ENCODE data around the gene CERK. TPM values are rescaled to one million over a fixed set of nuclear protein-coding genes. Genes with fewer than 3 reads are reported as not detected.

Gene CERK
- polyA plus RNA-seq, 6 donors from 2014 or later, result 7.6 to 31.2 (median 19.2) TPM

GRCh38 chr22:46661221-46661851, 76.7 kb downstream of the CERK start:
- H3K27me3 Mint-ChIP-seq, result no peaks in the 10 kb centered on the region
- H3K4me1 Mint-ChIP-seq, result peaks cover 6 to 11% (median 9%) of the 10 kb centered on the region in 3 donors
- no peak overlapping the region for H3K4me3 Mint-ChIP-seq
- ATAC-seq (ENCODE audit: low read depth in 2 of 2) (no peak), DNase-seq (no peak)
- H3K27ac Mint-ChIP-seq, result peak overlapping the region in 1 of 6 donors; percentile 24
- peaks cover 0 to 8% of the 10 kb centered on the region in 2 donors for H3K36me3 Mint-ChIP-seq
- H3K9me3 Mint-ChIP-seq, result no peaks in the 10 kb centered on the region

DNA sequence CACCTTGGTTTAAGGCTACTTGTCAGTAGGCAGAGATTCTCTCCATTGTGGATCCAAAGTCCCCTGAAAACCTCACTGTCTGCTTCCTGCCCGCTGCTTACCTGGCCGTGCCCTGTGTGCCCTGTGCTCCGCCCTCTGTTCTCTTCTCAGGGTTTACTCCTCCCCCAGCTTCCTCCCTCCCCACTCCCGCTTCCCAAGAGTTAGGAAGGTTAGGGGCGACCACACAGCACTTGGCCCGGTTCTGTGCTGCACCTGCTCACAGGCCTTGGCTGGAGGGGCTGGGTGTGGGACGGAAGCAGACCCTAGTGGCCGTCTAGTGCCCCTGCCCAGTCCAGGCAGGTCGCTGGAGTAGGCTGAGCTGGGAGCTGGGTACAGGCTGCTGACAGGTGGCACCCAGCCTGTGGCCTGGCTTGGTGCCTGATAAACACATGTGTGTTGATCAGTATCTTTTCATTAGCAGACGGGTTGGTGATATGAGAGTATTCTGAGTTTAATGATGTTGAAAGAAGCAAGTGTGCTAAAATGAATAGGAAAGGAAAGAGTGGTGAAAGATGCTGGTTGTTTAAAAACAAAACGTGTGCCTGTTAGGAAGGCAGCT, 77.3 kb downstream of the CERK start:
- Mint-ChIP-seq H3K36me3 (peaks cover 0 to 8% of the 10 kb centered on the region in 2 donors), H3K9me3 (no peaks in the 10 kb centered on the region), H3K27me3 (no peaks in the 10 kb centered on the region), H3K27ac (peak overlapping the region in 2 of 6 donors; percentile 24 to 66), H3K4me3 (peak overlapping the region in 1 of 8 donors; percentile 57), H3K4me1 (peaks cover 6 to 11% (median 9%) of the 10 kb centered on the region in 3 donors)
- ATAC-seq (ENCODE audit: low read depth in 2 of 2) (no peak), DNase-seq (no peak)

GRCh38 chr22:46659791-46660186, 78.3 kb downstream of the CERK start:
- no peaks in the 10 kb centered on the region for H3K9me3 Mint-ChIP-seq
- H3K27me3 Mint-ChIP-seq, result no peaks in the 10 kb centered on the region
- ATAC-seq (ENCODE audit: low read depth in 2 of 2) (no peak), DNase-seq (no peak)
- H3K4me1 Mint-ChIP-seq, result peaks cover 6 to 13% (median 12%) of the 10 kb centered on the region in 3 donors
- H3K27ac Mint-ChIP-seq, result no peak overlapping the region
- H3K36me3 Mint-ChIP-seq, result peaks cover 0 to 8% of the 10 kb centered on the region in 2 donors
- H3K4me3 Mint-ChIP-seq, result no peak overlapping the region

DNA sequence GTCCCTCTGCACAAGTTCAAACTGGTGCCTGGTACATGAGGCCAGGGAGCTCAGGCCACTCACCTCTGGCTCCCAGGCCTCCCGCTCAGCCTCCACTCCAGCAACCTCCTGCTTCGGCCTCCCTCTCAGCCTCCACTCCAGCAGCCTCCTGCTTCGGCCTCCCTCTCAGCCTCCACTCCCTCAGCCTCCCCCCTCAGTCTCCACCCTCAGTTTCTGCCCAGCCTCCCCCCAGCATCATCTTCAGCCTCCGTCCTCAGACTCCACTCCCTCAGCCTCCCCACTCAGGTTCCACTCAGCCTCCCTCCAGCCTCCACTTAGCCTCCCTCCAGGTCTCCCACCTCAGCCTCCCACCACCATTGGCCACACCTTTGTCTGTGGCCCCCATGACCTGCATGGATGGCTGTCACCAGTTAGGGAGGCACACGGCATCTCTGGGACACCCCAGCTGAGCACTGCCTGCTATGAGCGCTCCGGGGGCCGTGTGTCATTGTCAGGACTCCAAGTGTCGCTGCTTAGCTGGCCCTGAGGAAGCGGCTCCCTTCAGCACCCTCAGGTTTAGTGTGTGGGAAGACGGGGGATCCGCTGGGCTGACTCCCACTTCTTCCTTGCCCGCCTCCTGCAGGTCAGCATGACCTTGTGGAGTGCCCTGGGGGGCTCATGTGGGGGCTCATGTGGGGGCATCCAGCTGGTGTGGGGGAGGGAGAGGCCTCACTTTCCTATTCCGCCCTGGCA, 78.8 kb downstream of the CERK start:
- Mint-ChIP-seq H3K9me3 (no peaks in the 10 kb centered on the region), H3K4me1 (peaks cover 6 to 16% (median 15%) of the 10 kb centered on the region in 3 donors), H3K27me3 (no peaks in the 10 kb centered on the region), H3K4me3 (no peak overlapping the region), H3K36me3 (peaks cover 0 to 8% of the 10 kb centered on the region in 2 donors), H3K27ac (peak overlapping the region in 1 of 6 donors; percentile 81)
- ATAC-seq (ENCODE audit: low read depth in 2 of 2) (no peak), DNase-seq (no peak)

DNA sequence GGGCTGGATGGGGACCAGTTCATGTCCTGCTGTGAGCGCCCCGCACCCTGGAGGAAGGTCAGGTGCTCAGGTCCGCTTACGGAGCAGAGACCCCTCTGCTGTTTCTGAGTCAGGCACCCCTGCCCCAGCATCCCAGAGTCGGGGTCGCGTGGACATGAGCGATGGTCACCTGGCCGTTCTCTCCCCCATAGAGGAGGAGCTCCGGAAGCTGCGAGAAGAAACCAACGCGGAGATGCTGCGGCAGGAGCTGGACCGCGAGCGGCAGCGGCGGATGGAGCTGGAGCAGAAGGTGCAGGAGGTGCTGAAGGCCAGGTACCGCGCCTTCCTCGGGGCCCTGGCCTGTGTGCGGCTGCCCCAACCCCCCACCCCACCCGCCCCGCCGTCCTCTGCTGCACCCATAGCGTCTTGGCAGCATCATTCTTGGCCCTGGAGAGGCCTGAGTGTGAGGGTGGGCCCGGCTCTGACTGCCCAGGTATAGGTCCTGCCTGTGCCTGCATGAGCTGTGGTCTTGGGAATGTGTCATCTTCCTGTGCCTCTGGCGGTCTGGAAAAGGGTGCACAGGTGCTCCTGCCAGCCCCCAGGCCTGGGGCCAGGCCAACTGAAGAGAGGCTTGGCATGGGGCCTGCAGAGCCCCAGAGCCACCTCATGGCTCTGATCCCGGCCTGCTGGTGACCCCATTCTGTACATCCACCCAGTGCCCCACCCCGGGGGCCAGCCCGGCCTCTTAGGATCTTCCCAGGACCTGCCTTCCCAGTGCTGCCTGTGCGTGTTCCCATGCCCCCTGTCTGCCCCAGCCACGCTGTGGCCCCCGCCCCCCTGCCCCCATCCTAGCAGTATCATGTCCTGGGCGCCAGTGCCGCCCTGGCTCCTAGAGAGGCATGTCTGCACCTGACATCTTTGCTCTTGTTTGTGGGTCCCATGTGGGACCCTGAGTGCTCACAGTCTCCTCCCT, 79.8 kb downstream of the CERK start:
- Mint-ChIP-seq H3K27me3 (no peaks in the 10 kb centered on the region), H3K4me1 (peaks cover 11 to 22% (median 15%) of the 10 kb centered on the region in 3 donors), H3K4me3 (no peak overlapping the region), H3K9me3 (no peaks in the 10 kb centered on the region), H3K36me3 (peaks cover 0 to 8% of the 10 kb centered on the region in 2 donors), H3K27ac (peak overlapping the region in 1 of 6 donors; percentile 37)
- DNase-seq (no peak), ATAC-seq (ENCODE audit: low read depth in 2 of 2) (no peak)

DNA sequence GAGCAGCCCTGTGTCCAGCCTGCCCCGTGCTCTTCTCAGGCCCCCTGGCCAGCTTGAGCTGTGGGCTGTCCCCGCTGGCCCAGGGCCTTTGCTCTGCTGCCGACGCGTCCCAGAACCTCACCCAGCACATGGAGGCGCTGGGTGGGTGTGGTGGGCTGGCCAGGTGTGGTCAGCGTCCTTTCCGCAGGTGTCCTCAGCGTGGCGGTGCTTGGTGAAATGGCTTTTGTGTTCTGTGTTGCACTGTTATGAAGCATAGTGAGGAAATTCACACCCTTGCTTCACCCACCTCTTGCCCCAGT, 80.4 kb downstream of the CERK start:
- ATAC-seq (ENCODE audit: low read depth in 2 of 2), result no peak
- no peaks in the 10 kb centered on the region for H3K9me3 Mint-ChIP-seq
- peak overlapping the region in 2 of 6 donors; percentile 57 to 67 for H3K27ac Mint-ChIP-seq
- peaks cover 16 to 29% (median 20%) of the 10 kb centered on the region in 3 donors for H3K4me1 Mint-ChIP-seq
- H3K4me3 Mint-ChIP-seq, result no peak overlapping the region
- H3K27me3 Mint-ChIP-seq, result no peaks in the 10 kb centered on the region
- peaks cover 0 to 8% of the 10 kb centered on the region in 2 donors for H3K36me3 Mint-ChIP-seq
- DNase-seq, result no peak

- Mint-ChIP-seq H3K27ac (peak overlapping the region in 3 of 6 donors; percentile 57 to 97 (median 68)), H3K36me3 (peaks cover 0 to 8% of the 10 kb centered on the region in 2 donors), H3K4me1 (peaks cover 17 to 33% (median 22%) of the 10 kb centered on the region in 3 donors)
These were observed 81.0 kb downstream of the CERK start for GRCh38 chr22:46656856-46657654.

DNA sequence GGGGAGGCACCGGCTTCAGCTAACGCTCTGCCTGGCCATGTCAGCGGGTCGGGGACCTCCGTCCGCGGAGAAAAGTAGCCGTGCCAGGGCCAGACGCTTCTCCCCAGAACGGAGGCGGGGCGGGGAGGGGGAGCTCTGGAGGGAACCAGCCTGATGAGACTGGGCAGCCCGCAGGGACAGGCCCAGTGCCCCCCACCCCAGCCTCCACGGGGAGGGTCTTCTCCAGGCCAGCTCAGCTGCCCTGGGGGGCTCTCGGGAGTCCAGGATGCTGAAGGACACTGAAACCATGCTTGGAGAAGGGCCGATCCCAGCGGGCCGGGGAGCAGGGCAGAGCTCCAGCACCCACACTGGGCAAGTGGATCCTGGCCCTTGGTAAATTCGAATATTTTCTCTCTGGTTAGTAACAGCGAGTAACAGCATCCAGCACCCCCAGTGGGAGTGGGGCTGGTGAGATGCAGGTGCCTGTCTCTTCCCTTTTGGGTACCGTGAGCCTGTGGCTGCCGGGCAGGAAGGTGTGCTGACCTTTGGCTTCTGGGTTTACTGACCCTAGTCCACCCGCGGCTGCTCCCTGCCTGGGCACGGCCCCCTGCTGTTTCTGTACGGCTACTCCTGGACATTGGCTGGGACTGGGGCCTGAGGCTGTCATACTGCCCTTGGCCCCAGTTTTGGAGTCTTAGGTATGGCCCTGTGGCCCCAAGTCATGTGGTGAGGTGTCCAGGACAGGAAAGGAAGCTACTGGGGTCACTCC, 82.0 kb downstream of the CERK start:
- Mint-ChIP-seq H3K4me3 (no peak overlapping the region), H3K4me1 (peaks cover 26 to 43% (median 29%) of the 10 kb centered on the region in 3 donors), H3K27me3 (no peaks in the 10 kb centered on the region), H3K9me3 (no peaks in the 10 kb centered on the region), H3K36me3 (peaks cover 0 to 8% of the 10 kb centered on the region in 2 donors), H3K27ac (peak overlapping the region in 1 of 6 donors; percentile 51)
- ATAC-seq (ENCODE audit: low read depth in 2 of 2), result no peak
- DNase-seq, result no peak

More at GRCh38 chr22:46656856-46657654, 81.0 kb downstream of the CERK start:
- DNase-seq (no peak), ATAC-seq (ENCODE audit: low read depth in 2 of 2) (no peak)
- Mint-ChIP-seq H3K9me3 (no peaks in the 10 kb centered on the region), H3K4me3 (peak overlapping the region in 1 of 8 donors; percentile 35), H3K27me3 (no peaks in the 10 kb centered on the region)

DNA sequence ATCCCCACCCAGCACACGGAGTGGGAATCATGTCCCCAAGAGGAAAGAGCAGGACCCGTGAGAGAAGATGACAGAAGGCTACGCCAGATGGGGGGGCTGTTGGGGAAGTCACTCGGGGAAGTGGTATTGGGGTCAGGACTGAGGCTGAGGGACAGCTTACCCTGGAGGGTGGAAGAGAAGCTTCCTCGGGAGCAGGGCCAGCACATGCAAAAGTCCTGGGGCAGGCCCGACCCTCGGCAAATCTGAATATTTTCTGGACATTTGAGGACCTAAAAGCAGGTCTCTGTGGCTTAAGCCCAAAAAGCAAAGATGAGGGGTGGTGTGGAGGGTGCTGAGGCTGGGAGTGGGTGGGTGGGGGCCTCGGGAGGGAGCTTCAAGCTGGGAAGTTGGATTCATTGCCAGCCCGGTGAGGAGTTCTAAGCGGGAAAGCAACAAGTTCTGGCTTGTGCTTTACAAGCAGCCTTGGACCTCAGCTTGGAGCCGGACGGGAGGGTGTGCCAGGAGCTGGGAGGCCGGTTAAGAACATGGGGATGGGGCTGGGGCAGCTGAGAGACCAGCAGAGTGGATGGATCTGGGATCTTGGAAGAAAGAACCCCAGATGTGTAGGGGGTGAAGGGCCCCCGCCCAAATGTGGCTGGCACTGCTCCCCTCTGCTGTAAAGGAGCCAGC, 83.0 kb downstream of the CERK start:
- ATAC-seq (ENCODE audit: low read depth in 2 of 2) (no peak), DNase-seq (no peak)
- no peaks in the 10 kb centered on the region for H3K9me3 Mint-ChIP-seq
- peak overlapping the region in 2 of 6 donors; percentile 5 to 93 for H3K27ac Mint-ChIP-seq
- H3K36me3 Mint-ChIP-seq, result peaks cover 0 to 8% of the 10 kb centered on the region in 2 donors
- H3K4me1 Mint-ChIP-seq, result peaks cover 31 to 43% (median 34%) of the 10 kb centered on the region in 3 donors
- H3K27me3 Mint-ChIP-seq, result no peaks in the 10 kb centered on the region
- H3K4me3 Mint-ChIP-seq, result no peak overlapping the region

DNA sequence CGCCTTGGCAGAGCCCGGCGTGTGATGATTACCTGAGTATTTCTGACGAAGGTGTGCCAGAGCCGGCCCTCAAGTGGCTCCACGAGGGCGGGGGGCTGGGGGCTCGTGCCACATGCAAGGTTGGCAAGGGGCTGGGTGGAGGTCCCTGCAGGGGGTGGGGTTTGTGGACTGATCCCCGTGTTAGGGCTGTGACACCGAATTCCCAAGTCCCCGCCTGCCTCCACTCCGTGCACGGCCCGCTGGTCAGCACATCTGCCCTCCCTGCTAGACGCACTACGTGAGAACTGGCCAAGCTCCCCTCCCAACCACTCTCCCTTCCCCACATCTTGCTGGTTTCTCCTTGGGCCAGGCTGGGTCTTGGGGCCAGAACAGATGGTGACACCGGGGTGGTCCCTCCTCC, 83.6 kb downstream of the CERK start:
- DNase-seq, result no peak
- no peaks in the 10 kb centered on the region for H3K27me3 Mint-ChIP-seq
- no peaks in the 10 kb centered on the region for H3K9me3 Mint-ChIP-seq
- ATAC-seq (ENCODE audit: low read depth in 2 of 2), result no peak
- peaks cover 0 to 7% of the 10 kb centered on the region in 2 donors for H3K36me3 Mint-ChIP-seq
- peaks cover 36 to 49% (median 41%) of the 10 kb centered on the region in 3 donors for H3K4me1 Mint-ChIP-seq
- H3K27ac Mint-ChIP-seq, result peak overlapping the region in 2 of 6 donors; percentile 5 to 93
- peak overlapping the region in 1 of 8 donors; percentile 13 for H3K4me3 Mint-ChIP-seq

DNA sequence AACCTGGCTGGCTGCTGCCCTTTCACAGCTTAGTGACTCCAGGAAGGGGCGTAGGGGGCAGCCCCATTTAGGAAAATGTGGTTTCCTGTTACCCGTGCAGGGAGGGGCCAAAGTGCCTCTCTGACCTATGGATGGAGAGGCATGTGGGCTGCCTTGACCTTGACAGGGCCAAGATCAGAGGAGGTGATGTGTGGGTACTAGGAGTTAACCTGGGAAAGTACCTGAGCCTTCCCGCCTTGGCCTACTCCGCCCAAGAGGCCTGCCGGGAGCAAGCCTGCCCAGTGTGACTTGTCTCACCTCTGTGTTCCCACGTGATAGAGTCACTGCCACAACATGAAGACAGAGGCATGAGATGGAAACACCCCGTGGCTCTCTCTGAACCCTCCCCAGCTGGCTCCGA, 84.5 kb downstream of the CERK start:
- H3K4me3 Mint-ChIP-seq, result peak overlapping the region in 2 of 8 donors; percentile 10 to 41
- peaks cover 0 to under 1% (median 0%) of the 10 kb centered on the region in 7 donors for H3K9me3 Mint-ChIP-seq
- peaks cover 42 to 55% (median 44%) of the 10 kb centered on the region in 3 donors for H3K4me1 Mint-ChIP-seq
- ATAC-seq (ENCODE audit: low read depth in 2 of 2) (no peak), DNase-seq (no peak)
- no peak overlapping the region for H3K27ac Mint-ChIP-seq
- H3K36me3 Mint-ChIP-seq, result no peaks in the 10 kb centered on the region
- no peaks in the 10 kb centered on the region for H3K27me3 Mint-ChIP-seq
